HAP-1 (cell line): ENCODE data around the gene TNN.
"Not testable (repeated sequence)": the region's sequence is repeated elsewhere in the genome, so short reads cannot be mapped to it uniquely, and the experiment has no call there.

Experiments
- DNase-seq, 2 experiments: peaks; one replicate each; pipeline ENCODE4 v3.0.0-alpha.2; 2016 to 2020; ENCODE audit warnings: low spot score in 2 of 2
- H3K27me3 ChIP-seq: fragments of 250-450 bp; sonication (Bioruptor Pico); 2 replicates; pipeline ENCODE4 v1.5.1; 2020; ENCODE audit warnings: low read depth, mild to moderate bottlenecking, moderate library complexity
- H3K36me3 ChIP-seq: fragments of 250-450 bp; sonication (Bioruptor Pico); replicated peaks from 2 replicates; pipeline ENCODE4 v1.5.1; 2020; ENCODE audit warnings: mild to moderate bottlenecking
- H3K4me1 ChIP-seq: fragments of 250-450 bp; sonication (Bioruptor Pico); 2 replicates; pipeline ENCODE4 v1.5.1; 2020; ENCODE audit warnings: mild to moderate bottlenecking
- H3K4me3 ChIP-seq: fragments of 250-450 bp; sonication (Bioruptor Pico); 2 replicates; pipeline ENCODE4 v1.5.1; 2020; ENCODE audit warnings: mild to moderate bottlenecking, moderate library complexity
- H3K9me3 ChIP-seq: fragments of 250-450 bp; sonication (Bioruptor Pico); 2 replicates; pipeline ENCODE4 v1.5.1; 2020; ENCODE audit warnings: mild to moderate bottlenecking, moderate library complexity
- in situ Hi-C: fragments of 300-500 bp; cut with MboI; formaldehyde crosslinking; loops from 3 replicates; pipeline ENCODE4 v1.14.3; 2020; ENCODE audit warnings: low sequenced_read_pairs, inconsistent platforms, mixed read lengths

Gene TNN, protein sequence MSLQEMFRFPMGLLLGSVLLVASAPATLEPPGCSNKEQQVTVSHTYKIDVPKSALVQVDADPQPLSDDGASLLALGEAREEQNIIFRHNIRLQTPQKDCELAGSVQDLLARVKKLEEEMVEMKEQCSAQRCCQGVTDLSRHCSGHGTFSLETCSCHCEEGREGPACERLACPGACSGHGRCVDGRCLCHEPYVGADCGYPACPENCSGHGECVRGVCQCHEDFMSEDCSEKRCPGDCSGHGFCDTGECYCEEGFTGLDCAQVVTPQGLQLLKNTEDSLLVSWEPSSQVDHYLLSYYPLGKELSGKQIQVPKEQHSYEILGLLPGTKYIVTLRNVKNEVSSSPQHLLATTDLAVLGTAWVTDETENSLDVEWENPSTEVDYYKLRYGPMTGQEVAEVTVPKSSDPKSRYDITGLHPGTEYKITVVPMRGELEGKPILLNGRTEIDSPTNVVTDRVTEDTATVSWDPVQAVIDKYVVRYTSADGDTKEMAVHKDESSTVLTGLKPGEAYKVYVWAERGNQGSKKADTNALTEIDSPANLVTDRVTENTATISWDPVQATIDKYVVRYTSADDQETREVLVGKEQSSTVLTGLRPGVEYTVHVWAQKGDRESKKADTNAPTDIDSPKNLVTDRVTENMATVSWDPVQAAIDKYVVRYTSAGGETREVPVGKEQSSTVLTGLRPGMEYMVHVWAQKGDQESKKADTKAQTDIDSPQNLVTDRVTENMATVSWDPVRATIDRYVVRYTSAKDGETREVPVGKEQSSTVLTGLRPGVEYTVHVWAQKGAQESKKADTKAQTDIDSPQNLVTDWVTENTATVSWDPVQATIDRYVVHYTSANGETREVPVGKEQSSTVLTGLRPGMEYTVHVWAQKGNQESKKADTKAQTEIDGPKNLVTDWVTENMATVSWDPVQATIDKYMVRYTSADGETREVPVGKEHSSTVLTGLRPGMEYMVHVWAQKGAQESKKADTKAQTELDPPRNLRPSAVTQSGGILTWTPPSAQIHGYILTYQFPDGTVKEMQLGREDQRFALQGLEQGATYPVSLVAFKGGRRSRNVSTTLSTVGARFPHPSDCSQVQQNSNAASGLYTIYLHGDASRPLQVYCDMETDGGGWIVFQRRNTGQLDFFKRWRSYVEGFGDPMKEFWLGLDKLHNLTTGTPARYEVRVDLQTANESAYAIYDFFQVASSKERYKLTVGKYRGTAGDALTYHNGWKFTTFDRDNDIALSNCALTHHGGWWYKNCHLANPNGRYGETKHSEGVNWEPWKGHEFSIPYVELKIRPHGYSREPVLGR (N-terminal part only)

DNA sequence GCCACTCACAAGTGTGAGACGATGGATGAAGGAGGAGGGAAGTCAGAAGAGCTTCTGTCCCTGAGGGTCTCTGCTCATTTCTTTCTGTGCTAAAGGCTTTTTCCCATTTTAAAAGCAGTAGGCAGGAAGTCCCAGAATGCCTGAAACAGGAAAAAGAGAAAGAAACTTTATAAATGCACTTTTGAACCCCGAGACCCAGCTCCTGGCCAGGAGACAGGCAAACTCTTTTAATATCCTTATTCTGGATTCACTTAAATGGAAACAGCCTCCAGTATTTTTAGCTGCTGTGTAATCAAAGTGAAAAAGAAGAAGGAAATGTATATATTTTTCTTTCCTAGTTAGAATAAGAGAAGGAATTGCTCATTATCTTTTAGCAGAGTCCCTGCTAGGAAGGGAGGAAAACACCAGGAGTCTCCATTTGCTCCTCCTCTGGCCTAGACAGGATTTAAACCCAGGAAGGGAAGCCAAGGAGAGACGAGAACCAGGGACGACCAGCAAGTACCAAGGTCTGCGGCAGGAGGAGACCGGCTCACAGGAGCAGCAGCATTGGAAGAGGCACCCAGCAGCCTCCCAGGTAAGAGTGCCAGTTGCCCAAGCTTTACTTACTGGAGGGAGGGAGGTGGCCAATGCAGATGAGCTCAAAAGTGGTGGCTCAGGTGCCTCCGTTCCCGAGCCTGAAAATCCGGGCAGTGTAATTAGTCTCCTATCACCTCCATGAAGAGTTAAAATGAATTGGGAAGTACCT is at the start of gene TNN:
Gene TNN (plus strand): TSS at position 472 of the 745 bp plus-strand sequence. CDS start 9,586 bp downstream, outside the sequence.
- H3K4me1 ChIP-seq = no peaks in the 10 kb centered on the region
- no peak within 1 kb of the TSS for H3K4me3 ChIP-seq
- H3K27me3 ChIP-seq = peaks cover 5% of the 10 kb centered on the region; the same call in 1 of the 2 replicates
- in situ Hi-C loops = no loop called here
- H3K9me3 ChIP-seq = no peaks in the 10 kb centered on the region
- no peak for DNase-seq
- no peaks in the 10 kb centered on the region for H3K36me3 ChIP-seq

DNA sequence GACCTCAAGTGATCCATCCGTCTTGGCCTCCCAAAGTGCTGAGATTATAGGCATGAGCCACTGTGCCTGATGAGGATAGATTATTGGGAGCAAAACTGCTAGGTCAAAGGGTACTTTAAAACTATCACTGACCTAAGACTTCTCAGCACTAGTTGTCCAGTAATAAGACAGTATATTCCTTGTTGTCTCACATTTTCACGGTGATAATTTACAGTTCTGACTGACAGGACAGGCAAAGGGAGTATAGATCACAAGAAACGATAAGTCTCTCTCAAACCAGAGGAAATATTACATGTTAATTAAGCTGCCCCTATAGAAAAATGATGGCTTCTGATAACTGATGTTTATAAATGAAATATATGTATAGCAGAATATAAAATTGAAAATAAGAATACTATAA is 48.1 kb upstream of the TNN start:
- peaks cover 12% of the 10 kb centered on the region; the same call in 1 of the 2 replicates for H3K4me1 ChIP-seq
- H3K4me3 ChIP-seq = no peak overlapping the region
- in situ Hi-C loops = no loop called here
- no peaks in the 10 kb centered on the region for H3K9me3 ChIP-seq
- DNase-seq = no peak
- peaks cover 27% of the 10 kb centered on the region for H3K36me3 ChIP-seq
- H3K27me3 ChIP-seq = no peaks in the 10 kb centered on the region

DNA sequence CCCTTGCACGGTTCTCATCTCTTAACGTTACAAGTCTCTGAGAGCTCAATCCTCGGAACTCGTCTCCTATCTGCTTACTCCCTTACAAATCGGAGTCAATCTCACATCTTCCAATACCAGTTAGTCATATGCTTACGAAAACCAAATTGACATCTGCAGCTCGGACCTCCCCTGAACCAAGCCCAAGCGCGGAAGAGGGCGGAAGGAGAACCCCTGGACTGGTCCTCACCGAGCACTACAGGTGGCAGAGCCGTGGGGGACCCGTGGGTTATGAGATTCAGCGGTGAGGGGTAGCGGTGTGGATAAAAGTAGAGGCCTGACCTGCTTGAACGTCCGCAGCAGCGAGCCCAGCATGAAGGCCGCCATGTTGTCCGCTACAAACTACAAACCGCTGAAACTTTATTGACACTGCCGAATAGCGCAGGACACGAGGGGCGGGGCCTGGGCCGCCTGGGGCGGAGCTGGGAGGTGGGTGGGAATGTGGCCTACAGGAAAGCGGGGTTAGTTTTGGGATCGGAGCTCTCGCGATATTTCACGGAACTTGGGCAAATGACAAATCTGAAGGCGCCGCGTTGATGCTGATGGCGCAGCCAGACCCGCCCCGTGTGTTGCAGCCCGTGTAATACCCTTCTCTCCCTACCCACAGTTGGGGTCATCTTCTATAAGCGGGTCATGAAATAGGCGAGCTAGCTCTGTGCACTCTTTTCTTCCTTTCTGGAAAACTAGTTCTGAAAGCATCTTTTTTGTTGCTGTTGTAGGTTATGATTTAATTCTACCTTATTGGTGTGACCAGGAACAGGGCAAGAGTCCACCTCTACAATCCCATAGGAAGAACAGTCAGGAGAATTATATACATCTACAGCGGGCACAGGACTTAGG is 44.4 kb upstream of the TNN start, which contains the start of gene MRPS14:
Gene MRPS14 (minus strand): TSS at position 383 of the 879 bp plus-strand sequence. CDS start 17 bp downstream, at position 366.
- H3K9me3 ChIP-seq = no peaks in the 10 kb centered on the region
- no peaks in the 10 kb centered on the region for H3K27me3 ChIP-seq
- peak within 1 kb of the TSS; percentile 96 for H3K4me3 ChIP-seq
- peak; percentile 87 to 99 for DNase-seq
- H3K36me3 ChIP-seq = peaks cover 2% of the 10 kb centered on the region
- in situ Hi-C loops = no loop called here
- peaks cover 12% of the 10 kb centered on the region; the same call in 1 of the 2 replicates for H3K4me1 ChIP-seq

DNA sequence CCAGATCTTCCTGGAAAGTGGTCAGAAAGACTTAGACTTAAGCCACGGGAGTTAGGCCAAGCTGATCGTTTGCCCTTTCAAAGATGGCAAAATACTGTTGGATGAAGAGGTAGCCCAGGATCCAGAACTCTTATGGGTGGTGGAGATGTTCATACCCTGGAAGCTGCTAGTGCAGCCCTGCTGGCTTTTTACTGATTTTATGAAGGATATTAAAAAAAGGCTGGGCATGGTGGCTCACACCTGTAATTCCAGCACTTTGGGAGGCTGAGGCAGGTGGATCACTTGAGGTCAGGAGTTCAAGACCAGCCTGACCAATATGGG is 43.8 kb upstream of the TNN start:
- in situ Hi-C loops, DNase-seq, H3K9me3 ChIP-seq, H3K27me3 ChIP-seq, H3K36me3 ChIP-seq: not testable (repeated sequence)
- Histone ChIP-seq H3K4me1 (peaks cover 12% of the 10 kb centered on the region; the same call in 1 of the 2 replicates), H3K4me3 (peak overlapping the region; percentile 96)

DNA sequence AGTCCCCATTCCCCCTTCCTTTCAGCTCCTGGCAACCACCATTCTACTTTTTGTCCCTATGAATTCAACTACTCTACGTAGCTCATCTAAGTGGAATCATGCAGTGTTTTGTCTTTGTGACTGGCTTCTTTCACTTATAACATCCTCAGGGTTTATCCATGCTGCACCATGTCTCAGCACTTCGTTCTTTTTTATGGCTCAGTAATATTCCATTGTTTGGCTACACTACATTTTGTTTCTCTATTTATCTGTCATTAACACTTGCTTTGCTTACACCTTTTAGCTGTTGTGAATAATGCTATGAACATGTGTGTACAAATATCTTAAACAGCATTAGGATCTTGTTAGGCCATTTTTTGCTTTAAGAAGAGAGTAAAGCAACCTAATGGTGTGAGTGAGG is 42.9 kb upstream of the TNN start:
- in situ Hi-C loops = loop anchor here (25.0 kb wide), 1 partner anchor 288 kb away; no protein-coding TSS in a partner anchor

DNA sequence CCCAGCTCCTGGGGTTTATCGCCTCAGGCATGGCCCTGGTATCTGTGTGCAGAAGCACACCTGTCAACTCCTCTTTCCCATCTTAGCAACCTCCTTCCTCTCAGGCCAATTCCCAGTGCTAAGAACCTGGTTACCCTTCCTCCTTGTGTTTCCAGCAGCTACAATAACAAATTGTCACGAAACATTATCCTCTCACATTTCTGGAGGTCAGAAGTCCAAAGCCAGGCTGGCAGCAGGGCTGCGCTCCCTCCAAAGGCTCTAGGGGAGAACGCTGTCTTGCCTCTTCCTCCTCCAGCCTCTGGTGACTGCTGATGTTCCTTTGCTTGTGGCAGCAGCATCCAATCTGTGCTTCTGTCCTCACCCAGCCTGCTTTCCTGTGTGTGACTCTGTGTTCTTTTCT is 33.7 kb upstream of the TNN start:
- Histone ChIP-seq H3K9me3 (no peaks in the 10 kb centered on the region), H3K4me3 (no peak overlapping the region), H3K36me3 (no peaks in the 10 kb centered on the region), H3K27me3 (no peaks in the 10 kb centered on the region), H3K4me1 (0 out of 2 replicates have a peak, but pooled peaks cover 2% of the 10 kb centered on the region)
- in situ Hi-C loops = loop anchor here (10.0 to 25.0 kb wide), 2 partner anchors 111 to 278 kb away; no protein-coding TSS in a partner anchor
- no peak for DNase-seq

More for the DNA sequence above, 42.9 kb upstream of the TNN start:
- no peak for DNase-seq
- Histone ChIP-seq H3K4me1 (peaks cover 14% of the 10 kb centered on the region; the same call in 1 of the 2 replicates), H3K36me3 (no peaks in the 10 kb centered on the region; the same call in 1 of the 2 replicates), H3K4me3 (no peak overlapping the region), H3K9me3 (no peaks in the 10 kb centered on the region), H3K27me3 (no peaks in the 10 kb centered on the region)

DNA sequence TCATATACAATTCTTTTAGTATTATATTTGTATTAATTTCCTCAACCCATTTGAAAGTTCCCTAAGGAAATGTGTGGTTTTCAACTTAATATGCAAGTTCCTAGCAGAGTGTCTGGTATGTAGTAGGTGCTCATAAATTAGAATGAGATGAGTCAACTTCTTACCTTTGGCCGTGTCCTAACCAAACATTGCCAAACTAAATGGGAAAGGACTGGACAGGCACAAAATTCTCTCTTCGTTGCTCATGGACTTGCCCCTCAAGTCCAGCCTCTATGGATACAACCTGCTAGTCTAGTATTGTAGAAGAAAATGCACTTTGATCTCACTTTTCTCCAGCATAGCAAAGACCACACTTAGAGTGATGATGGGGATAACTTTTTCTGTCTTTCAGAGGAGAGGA is 32.9 kb upstream of the TNN start:
- in situ Hi-C loops = loop anchor here (10.0 to 25.0 kb wide), 2 partner anchors 110 to 278 kb away; no protein-coding TSS in a partner anchor
- no peak for DNase-seq
- H3K9me3 ChIP-seq = no peaks in the 10 kb centered on the region
- H3K4me3 ChIP-seq = no peak overlapping the region
- no peaks in the 10 kb centered on the region for H3K4me1 ChIP-seq
- H3K36me3 ChIP-seq = no peaks in the 10 kb centered on the region
- H3K27me3 ChIP-seq = no peaks in the 10 kb centered on the region

DNA sequence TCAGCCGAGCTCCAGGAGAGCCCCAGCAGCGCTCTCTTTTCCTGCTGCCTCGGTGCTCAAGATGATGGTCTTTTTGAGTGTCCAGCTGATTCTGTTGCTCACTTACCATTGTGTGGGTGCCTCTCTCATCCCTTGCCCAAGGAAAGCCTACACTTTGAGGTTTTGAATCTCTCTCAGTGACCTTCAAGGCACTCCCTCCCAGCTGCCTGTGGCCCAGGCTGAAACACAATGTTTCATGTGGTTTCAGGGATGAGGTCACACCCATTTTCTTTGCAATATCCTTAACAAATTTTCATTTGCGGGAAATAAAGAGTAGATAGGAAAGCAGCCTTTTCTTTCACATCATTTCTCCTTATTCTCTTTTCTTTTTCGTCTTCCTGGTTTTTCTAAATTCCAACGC is 31.8 kb upstream of the TNN start:
- Histone ChIP-seq H3K27me3 (no peaks in the 10 kb centered on the region), H3K4me3 (no peak overlapping the region), H3K4me1 (no peaks in the 10 kb centered on the region), H3K9me3 (no peaks in the 10 kb centered on the region), H3K36me3 (no peaks in the 10 kb centered on the region)
- DNase-seq = no peak
- in situ Hi-C loops = loop anchor here (10.0 to 25.0 kb wide), 2 partner anchors 109 to 276 kb away; no protein-coding TSS in a partner anchor

DNA sequence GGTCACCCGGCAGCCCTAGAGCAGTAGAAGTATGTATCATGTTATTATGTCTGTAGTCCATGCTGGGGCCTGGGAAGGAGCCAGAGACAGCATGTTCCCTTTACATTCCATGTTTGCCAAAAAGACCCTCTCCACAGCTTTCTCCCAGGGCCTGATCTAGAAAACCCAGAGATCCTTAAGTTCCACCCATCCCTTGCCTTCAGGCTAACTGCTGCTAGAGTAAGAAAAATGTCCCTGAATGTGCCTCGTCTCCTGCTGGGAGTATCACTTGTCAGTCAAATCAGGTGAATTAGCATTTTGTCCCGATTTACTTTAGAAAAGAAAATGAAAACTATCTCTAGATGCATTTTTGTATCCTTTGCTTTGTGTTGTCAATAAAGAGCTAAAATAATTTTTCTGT is 31.2 kb upstream of the TNN start:
- Histone ChIP-seq H3K4me3 (no peak overlapping the region), H3K9me3 (no peaks in the 10 kb centered on the region), H3K4me1 (no peaks in the 10 kb centered on the region), H3K36me3 (no peaks in the 10 kb centered on the region), H3K27me3 (no peaks in the 10 kb centered on the region)
- in situ Hi-C loops = loop anchor here (10.0 to 25.0 kb wide), 2 partner anchors 108 to 276 kb away; no protein-coding TSS in a partner anchor
- DNase-seq = no peak

DNA sequence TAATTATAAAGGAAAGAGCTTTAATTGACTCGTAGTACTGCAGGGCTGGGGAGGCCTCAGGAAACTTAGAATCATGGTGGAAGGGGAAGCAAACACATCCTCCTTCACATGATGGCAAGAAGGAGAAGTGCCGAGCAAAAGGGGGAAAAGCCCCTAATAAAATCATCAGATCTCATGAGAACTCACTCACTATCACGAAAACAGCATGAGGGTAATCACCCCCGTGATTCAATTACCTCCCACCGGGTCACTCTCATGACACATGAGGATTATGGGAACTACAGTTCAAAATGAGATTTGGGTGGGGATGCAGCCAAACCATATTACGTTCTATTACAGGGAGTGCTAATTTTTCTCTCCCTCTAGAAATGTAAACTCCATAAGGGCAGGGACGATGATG is 30.2 kb upstream of the TNN start:
- no peak for DNase-seq
- in situ Hi-C loops = loop anchor here (10.0 to 25.0 kb wide), 2 partner anchors 107 to 275 kb away; no protein-coding TSS in a partner anchor
- Histone ChIP-seq H3K4me1 (no peaks in the 10 kb centered on the region), H3K36me3 (no peaks in the 10 kb centered on the region), H3K9me3 (no peaks in the 10 kb centered on the region), H3K4me3 (no peak overlapping the region), H3K27me3 (no peaks in the 10 kb centered on the region)

DNA sequence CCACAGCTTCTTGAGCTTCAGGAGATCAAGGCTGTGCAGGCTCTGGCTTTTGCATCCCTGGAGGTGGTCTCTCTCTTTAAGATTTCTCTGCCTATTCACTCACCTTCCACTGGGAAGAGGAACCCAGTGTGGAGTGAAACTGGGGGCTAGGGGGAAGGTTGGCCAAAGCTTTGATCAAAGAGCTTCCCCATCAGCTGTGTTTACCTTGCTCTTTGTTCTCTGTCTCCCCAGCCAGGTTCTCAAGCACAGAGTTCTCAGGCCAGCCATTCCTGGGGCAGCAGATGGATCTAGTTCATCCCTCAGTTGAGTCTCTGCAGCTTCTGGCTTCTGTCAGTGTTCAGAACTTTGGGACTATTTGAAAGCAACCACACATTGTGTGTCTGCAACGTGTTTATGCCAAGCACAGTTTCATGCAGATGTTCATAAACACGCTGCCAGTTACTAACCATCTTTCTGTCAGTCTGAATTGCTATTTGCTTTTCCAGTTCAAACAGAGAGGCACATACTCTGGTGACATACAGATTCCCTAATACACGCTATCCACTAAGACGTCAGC is 27.2 kb upstream of the TNN start:
- H3K27me3 ChIP-seq = no peaks in the 10 kb centered on the region
- H3K9me3 ChIP-seq = no peaks in the 10 kb centered on the region
- no peak overlapping the region for H3K4me3 ChIP-seq
- DNase-seq = no peak
- in situ Hi-C loops = loop anchor here (25.0 kb wide), 1 partner anchor 272 kb away; no protein-coding TSS in a partner anchor
- no peaks in the 10 kb centered on the region for H3K4me1 ChIP-seq
- no peaks in the 10 kb centered on the region for H3K36me3 ChIP-seq
